HCT116 (cell line): ENCODE results near the gene FCRL6.

Experiments
- CEBPB ChIP-seq: IDR thresholded peaks from 2 replicates; pipeline ENCODE4 v1.6.1; 2012; ENCODE audit warnings: low read depth
- EZH2 ChIP-seq: fragments of 200-600 bp; sonication (generic); IDR thresholded peaks from 2 replicates; pipeline ENCODE4 v1.6.1; 2017; ENCODE audit warnings: antibody characterized with exemption, mixed run types
- EZH2phosphoT487 ChIP-seq: fragments of 200-600 bp; IDR thresholded peaks from 2 replicates; pipeline ENCODE4 v1.6.1; 2018; ENCODE audit warnings: antibody characterized with exemption, borderline replicate concordance
- MAX ChIP-seq: IDR thresholded peaks from 2 replicates; pipeline ENCODE4 v1.6.1; 2012
- POLR2A ChIP-seq: IDR thresholded peaks from 2 replicates; pipeline ENCODE4 v1.7.0; 2011; ENCODE audit warnings: borderline replicate concordance; ENCODE audit not compliant: insufficient read depth, insufficient read length; ENCODE audit errors: extremely low read depth
- POLR2AphosphoS5 ChIP-seq: IDR thresholded peaks from 2 replicates; pipeline ENCODE4 v1.6.1; 2011; ENCODE audit warnings: mild to moderate bottlenecking, low read depth, low read length, moderate library complexity
- RAD21 ChIP-seq: IDR thresholded peaks from 2 replicates; pipeline ENCODE4 v1.6.1; 2012; ENCODE audit warnings: low read depth, mild to moderate bottlenecking
- SIN3A ChIP-seq: IDR thresholded peaks from 2 replicates; pipeline ENCODE4 v1.6.1; 2012; ENCODE audit warnings: low read depth
- SP1 ChIP-seq: IDR thresholded peaks from 2 replicates; pipeline ENCODE4 v1.6.1; 2012; ENCODE audit warnings: low read depth
- SRF ChIP-seq: IDR thresholded peaks from 2 replicates; pipeline ENCODE4 v1.6.1; 2012; ENCODE audit warnings: low read depth
- ZNF274 ChIP-seq: fragments of 200-500 bp; sonication (Bioruptor generic); IDR thresholded peaks from 2 replicates; pipeline ENCODE4 v1.6.1; 2014; ENCODE audit warnings: mild to moderate bottlenecking, low read depth, low read length, inconsistent platforms
- TF ChIP-seq, protein P1 (sequence below), 3 experiments: fragments of 200-600 bp in 1 of 3; sonication (generic) in 1 of 3; IDR thresholded peaks in 2 of 3; conservative IDR thresholded peaks in 1 of 3; 2 replicates each; pipeline ENCODE4 v1.5.1; 2012 to 2017; ENCODE audit warnings: low read depth in 2 of 3, low read length in 2 of 3, antibody characterized with exemption in 1 of 3, borderline replicate concordance in 1 of 3, control low read depth in 1 of 3, mild to moderate bottlenecking in 1 of 3, mixed read lengths in 1 of 3, mixed run types in 1 of 3, moderate library complexity in 1 of 3; ENCODE audit not compliant: insufficient read depth in 1 of 3
- TF ChIP-seq, protein P2 (sequence below): IDR thresholded peaks from 2 replicates; pipeline ENCODE4 v1.6.1; 2012

GRCh38 chr1:159763686-159764085 is 38.5 kb upstream of the FCRL6 start:
- TF ChIP-seq SRF (no peak), ZNF274 (no peak), MAX (no peak), SIN3A (no peak), POLR2AphosphoS5 (no peak), POLR2A (no peak), EZH2phosphoT487 (no peak), EZH2 (no peak), CEBPB (no peak), RAD21 (no peak), SP1 (no peak)
- TF ChIP-seq, protein P1, sequence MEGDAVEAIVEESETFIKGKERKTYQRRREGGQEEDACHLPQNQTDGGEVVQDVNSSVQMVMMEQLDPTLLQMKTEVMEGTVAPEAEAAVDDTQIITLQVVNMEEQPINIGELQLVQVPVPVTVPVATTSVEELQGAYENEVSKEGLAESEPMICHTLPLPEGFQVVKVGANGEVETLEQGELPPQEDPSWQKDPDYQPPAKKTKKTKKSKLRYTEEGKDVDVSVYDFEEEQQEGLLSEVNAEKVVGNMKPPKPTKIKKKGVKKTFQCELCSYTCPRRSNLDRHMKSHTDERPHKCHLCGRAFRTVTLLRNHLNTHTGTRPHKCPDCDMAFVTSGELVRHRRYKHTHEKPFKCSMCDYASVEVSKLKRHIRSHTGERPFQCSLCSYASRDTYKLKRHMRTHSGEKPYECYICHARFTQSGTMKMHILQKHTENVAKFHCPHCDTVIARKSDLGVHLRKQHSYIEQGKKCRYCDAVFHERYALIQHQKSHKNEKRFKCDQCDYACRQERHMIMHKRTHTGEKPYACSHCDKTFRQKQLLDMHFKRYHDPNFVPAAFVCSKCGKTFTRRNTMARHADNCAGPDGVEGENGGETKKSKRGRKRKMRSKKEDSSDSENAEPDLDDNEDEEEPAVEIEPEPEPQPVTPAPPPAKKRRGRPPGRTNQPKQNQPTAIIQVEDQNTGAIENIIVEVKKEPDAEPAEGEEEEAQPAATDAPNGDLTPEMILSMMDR (IDR thresholded peaks at IDR 0.05 in 2 of 3, conservative IDR thresholded peaks at IDR 0.05 in 1 of 3; ENCODE audit: borderline replicate concordance in 1 of 3, insufficient read depth in 1 of 3, low read depth in 2 of 3, low read length in 2 of 3): no peak
- TF ChIP-seq, protein P2, sequence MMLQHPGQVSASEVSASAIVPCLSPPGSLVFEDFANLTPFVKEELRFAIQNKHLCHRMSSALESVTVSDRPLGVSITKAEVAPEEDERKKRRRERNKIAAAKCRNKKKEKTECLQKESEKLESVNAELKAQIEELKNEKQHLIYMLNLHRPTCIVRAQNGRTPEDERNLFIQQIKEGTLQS: no peak
